Measurements from ENCODE around the gene PATL2.

The PATL2 gene

DNA sequence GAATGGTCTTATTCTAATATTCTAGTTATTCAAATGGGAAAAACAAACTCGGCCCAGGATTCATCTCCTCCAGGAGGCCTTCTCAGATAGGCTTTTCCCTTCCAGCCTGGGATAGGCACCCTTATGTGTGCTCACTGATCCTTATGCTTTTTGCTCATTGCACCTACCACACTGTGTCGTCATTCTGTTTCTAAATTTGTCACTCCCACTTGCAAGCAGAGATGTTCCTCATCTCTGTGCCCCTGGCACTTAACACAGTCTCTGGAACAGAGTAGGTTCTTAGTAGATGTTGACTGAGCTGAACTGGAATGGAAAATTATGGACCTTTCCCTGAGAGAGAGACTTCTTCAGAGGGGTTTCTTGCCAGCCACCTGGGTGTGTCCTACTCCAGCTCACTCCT is 28.9 kb downstream of the PATL2 start:
- H3K27me3 ChIP-seq (ENCODE audit: control insufficient read depth, insufficient read depth, low read length) = no peaks in the 10 kb centered on the region
- H3K4me3 ChIP-seq (ENCODE audit: low read depth, low read length) = no peak overlapping the region
- no peaks in the 10 kb centered on the region for H3K36me3 ChIP-seq (ENCODE audit: control insufficient read depth, insufficient read depth, low read length)
- H3K9ac ChIP-seq (ENCODE audit: low read length) = no peak overlapping the region
- peaks cover 20% of the 10 kb centered on the region for H3K4me1 ChIP-seq (ENCODE audit: control insufficient read depth, insufficient read depth, low read length)
- no peak overlapping the region for H3K27ac ChIP-seq (ENCODE audit: low read depth, low read length)
- H3K9me3 ChIP-seq (ENCODE audit: control insufficient read depth, insufficient read depth, low read depth, low read length) = no peaks in the 10 kb centered on the region

DNA sequence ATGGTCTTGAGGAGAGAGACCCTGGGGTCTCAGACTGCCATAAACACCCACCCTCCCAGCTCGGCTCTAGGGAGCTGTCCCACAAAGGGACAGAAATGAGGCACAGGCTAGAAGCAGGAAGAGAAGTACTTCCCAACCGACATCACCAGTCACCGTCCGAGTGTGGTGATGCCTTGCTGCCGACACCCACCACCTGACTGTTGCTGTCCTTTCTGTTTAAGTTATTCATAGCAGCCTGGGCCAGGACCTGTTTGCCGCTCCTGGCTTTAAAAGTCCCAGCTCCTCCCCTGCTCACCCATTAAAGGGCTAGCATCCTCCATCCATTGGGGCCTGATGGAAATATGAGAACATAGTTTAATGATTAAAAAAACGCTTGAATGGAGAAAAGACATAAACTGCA is 34.4 kb downstream of the PATL2 start:
- H3K27me3 ChIP-seq (ENCODE audit: control insufficient read depth, insufficient read depth, low read length) = no peaks in the 10 kb centered on the region
- no peak overlapping the region for H3K9ac ChIP-seq (ENCODE audit: low read length)
- H3K4me3 ChIP-seq (ENCODE audit: low read depth, low read length) = no peak overlapping the region
- no peaks in the 10 kb centered on the region for H3K36me3 ChIP-seq (ENCODE audit: control insufficient read depth, insufficient read depth, low read length)
- no peaks in the 10 kb centered on the region for H3K9me3 ChIP-seq (ENCODE audit: control insufficient read depth, insufficient read depth, low read depth, low read length)
- no peak overlapping the region for H3K27ac ChIP-seq (ENCODE audit: low read depth, low read length)
- H3K4me1 ChIP-seq (ENCODE audit: control insufficient read depth, insufficient read depth, low read length) = peaks cover under 1% of the 10 kb centered on the region; the same call in 1 of the 2 replicates

DNA sequence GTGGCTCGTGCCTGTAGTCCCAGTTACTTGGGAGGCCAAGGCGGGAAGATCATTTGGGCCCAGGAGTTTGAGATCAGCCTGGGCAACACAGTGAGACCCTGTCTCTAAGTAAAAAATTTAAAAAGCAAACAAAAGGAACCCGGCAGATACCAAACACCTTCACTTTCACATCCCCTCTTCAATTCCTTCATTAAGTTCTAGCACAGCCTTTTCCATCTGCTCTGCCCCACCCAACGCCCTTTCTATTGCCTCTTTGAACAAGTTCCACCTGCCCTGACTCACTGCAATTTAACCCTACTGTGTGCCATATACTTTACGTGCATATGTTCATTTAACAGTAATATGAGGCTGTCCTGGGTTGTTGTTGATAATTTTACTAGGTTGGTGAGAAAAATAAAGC is 35.2 kb downstream of the PATL2 start:
- no peaks in the 10 kb centered on the region for H3K36me3 ChIP-seq (ENCODE audit: control insufficient read depth, insufficient read depth, low read length)
- H3K9ac ChIP-seq (ENCODE audit: low read length) = no peak overlapping the region
- no peaks in the 10 kb centered on the region for H3K27me3 ChIP-seq (ENCODE audit: control insufficient read depth, insufficient read depth, low read length)
- no peaks in the 10 kb centered on the region for H3K9me3 ChIP-seq (ENCODE audit: control insufficient read depth, insufficient read depth, low read depth, low read length)
- H3K4me3 ChIP-seq (ENCODE audit: low read depth, low read length) = no peak overlapping the region
- H3K27ac ChIP-seq (ENCODE audit: low read depth, low read length) = no peak overlapping the region
- no peaks in the 10 kb centered on the region for H3K4me1 ChIP-seq (ENCODE audit: control insufficient read depth, insufficient read depth, low read length)

DNA sequence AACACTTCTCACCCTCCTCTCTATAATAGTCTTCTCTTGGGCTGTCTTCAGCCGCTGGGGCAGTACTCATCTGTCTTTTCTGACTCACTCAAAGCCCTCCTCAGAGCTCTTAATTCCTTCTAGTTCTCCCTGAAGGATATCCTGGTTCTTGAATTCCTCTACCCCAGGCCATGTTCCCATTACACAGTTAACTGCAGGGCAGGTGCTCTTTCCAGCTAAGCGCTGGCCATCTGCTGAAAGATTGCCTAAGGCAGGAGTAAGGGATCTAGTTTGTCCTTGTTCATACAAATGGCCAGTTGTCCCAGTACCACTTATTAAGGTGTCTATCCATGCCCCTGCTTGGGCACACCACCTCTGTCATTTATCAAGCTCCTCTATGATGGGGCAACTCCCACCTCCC is 37.5 kb downstream of the PATL2 start:
- Histone ChIP-seq H3K4me3 (ENCODE audit: low read depth, low read length) (no peak overlapping the region), H3K9me3 (ENCODE audit: control insufficient read depth, insufficient read depth, low read depth, low read length) (no peaks in the 10 kb centered on the region), H3K27me3 (ENCODE audit: control insufficient read depth, insufficient read depth, low read length) (no peaks in the 10 kb centered on the region; the same call in 1 of the 2 replicates), H3K9ac (ENCODE audit: low read length) (no peak overlapping the region), H3K4me1 (ENCODE audit: control insufficient read depth, insufficient read depth, low read length) (no peaks in the 10 kb centered on the region), H3K27ac (ENCODE audit: low read depth, low read length) (no peak overlapping the region), H3K36me3 (ENCODE audit: control insufficient read depth, insufficient read depth, low read length) (no peaks in the 10 kb centered on the region)

DNA sequence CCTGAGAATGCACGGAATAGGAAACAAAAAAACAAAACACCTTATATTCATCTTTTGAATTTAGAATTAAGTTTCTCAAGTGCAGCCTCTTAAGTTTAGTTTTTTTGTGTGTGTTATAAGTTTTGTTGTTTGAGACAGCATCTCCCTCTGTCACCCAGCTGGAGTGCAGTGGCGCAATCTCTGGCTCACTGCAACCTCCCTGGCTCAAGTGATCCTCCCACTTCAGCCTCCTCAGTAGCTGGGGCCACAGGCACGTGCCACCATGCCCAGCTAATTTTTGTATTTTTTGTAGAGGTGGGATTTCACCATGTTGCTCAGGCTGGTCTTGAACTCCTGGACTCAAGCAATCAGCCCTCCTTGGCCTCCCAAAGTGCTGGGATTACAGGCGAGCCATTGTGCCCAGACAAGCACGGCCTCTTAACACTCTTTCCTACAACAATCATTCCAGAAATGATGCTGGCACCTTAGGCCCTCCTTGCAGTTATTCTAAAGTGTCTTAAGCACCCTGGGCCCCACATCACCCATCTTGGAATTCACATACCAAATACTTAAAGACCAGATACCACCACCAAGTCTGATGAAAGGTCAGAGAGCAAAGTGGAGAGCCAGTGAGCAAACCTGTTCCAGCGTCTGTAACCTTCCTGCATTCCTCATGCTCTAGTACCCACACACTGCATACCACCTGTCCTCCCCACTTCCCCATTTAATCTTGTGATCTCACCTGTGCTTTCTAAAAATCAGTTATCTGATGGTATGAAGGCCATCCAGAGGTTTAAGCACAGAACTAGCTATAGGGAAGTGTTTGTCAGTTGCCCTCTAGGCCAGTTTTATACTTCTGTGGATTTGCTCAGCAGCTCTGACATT is 40.8 kb downstream of the PATL2 start:
- H3K4me1 ChIP-seq (ENCODE audit: control insufficient read depth, insufficient read depth, low read length) = no peaks in the 10 kb centered on the region
- no peak overlapping the region for H3K4me3 ChIP-seq (ENCODE audit: low read depth, low read length)
- no peaks in the 10 kb centered on the region for H3K36me3 ChIP-seq (ENCODE audit: control insufficient read depth, insufficient read depth, low read length)
- H3K9ac ChIP-seq (ENCODE audit: low read length) = no peak overlapping the region
- H3K27me3 ChIP-seq (ENCODE audit: control insufficient read depth, insufficient read depth, low read length) = no peaks in the 10 kb centered on the region; the same call in 1 of the 2 replicates
- H3K27ac ChIP-seq (ENCODE audit: low read depth, low read length) = no peak overlapping the region
- no peaks in the 10 kb centered on the region for H3K9me3 ChIP-seq (ENCODE audit: control insufficient read depth, insufficient read depth, low read depth, low read length)

- Histone ChIP-seq H3K36me3 (ENCODE audit: control insufficient read depth, insufficient read depth, low read length) (no peaks in the 10 kb centered on the region), H3K4me1 (ENCODE audit: control insufficient read depth, insufficient read depth, low read length) (peaks cover under 1% of the 10 kb centered on the region; the same call in 1 of the 2 replicates), H3K9ac (ENCODE audit: low read length) (no peak overlapping the region), H3K9me3 (ENCODE audit: control insufficient read depth, insufficient read depth, low read depth, low read length) (no peaks in the 10 kb centered on the region), H3K27me3 (ENCODE audit: control insufficient read depth, insufficient read depth, low read length) (no peaks in the 10 kb centered on the region; the same call in 1 of the 2 replicates), H3K4me3 (ENCODE audit: low read depth, low read length) (no peak overlapping the region), H3K27ac (ENCODE audit: low read depth, low read length) (no peak overlapping the region)
Observed at GRCh38 chr15:44668921-44669320, 42.2 kb downstream of the PATL2 start.

DNA sequence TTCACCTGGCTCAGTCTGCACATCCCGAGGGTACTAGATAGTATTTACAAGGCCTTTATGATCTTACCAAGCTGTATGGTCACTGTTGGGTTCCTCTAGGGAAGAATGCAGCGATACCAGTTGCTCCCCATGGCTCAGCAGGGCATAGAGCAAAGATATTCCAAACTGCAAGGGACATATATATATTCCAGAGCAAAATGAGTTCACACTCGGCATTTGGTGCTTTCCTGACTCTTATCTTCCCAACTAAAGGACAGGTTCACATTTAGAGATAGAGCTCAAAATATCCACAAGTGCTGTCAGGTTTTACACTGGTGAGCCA is 44.1 kb downstream of the PATL2 start:
- no peaks in the 10 kb centered on the region for H3K9me3 ChIP-seq (ENCODE audit: control insufficient read depth, insufficient read depth, low read depth, low read length)
- H3K27me3 ChIP-seq (ENCODE audit: control insufficient read depth, insufficient read depth, low read length) = no peaks in the 10 kb centered on the region; the same call in 1 of the 2 replicates
- peaks cover 3% of the 10 kb centered on the region; the same call in 1 of the 2 replicates for H3K4me1 ChIP-seq (ENCODE audit: control insufficient read depth, insufficient read depth, low read length)
- H3K36me3 ChIP-seq (ENCODE audit: control insufficient read depth, insufficient read depth, low read length) = no peaks in the 10 kb centered on the region
- H3K9ac ChIP-seq (ENCODE audit: low read length) = no peak overlapping the region
- H3K27ac ChIP-seq (ENCODE audit: low read depth, low read length) = no peak overlapping the region
- H3K4me3 ChIP-seq (ENCODE audit: low read depth, low read length) = no peak overlapping the region

- Histone ChIP-seq H3K9ac (ENCODE audit: low read length) (no peak overlapping the region), H3K36me3 (ENCODE audit: control insufficient read depth, insufficient read depth, low read length) (no peaks in the 10 kb centered on the region), H3K9me3 (ENCODE audit: control insufficient read depth, insufficient read depth, low read depth, low read length) (no peaks in the 10 kb centered on the region), H3K4me1 (ENCODE audit: control insufficient read depth, insufficient read depth, low read length) (peaks cover 3% of the 10 kb centered on the region; the same call in 1 of the 2 replicates), H3K27ac (ENCODE audit: low read depth, low read length) (no peak overlapping the region), H3K4me3 (ENCODE audit: low read depth, low read length) (no peak overlapping the region), H3K27me3 (ENCODE audit: control insufficient read depth, insufficient read depth, low read length) (no peaks in the 10 kb centered on the region; the same call in 1 of the 2 replicates)
Observed at GRCh38 chr15:44666210-44667038, 44.7 kb downstream of the PATL2 start.

GRCh38 chr15:44663410-44664308 is 47.5 kb downstream of the PATL2 start, which contains the start of gene SPG11:
TSS of gene SPG11 (minus strand) at chr15:44663662. CDS start at chr15:44663647, 15 bp downstream.
- Histone ChIP-seq H3K9me3 (ENCODE audit: control insufficient read depth, insufficient read depth, low read depth, low read length) (no peaks in the 10 kb centered on the region), H3K27me3 (ENCODE audit: control insufficient read depth, insufficient read depth, low read length) (no peaks in the 10 kb centered on the region), H3K27ac (ENCODE audit: low read depth, low read length) (peak within 1 kb of the TSS; percentile 71; the same call in 1 of the 2 replicates), H3K4me3 (ENCODE audit: low read depth, low read length) (peak within 1 kb of the TSS; percentile 80), H3K36me3 (ENCODE audit: control insufficient read depth, insufficient read depth, low read length) (peaks cover 12% of the 10 kb centered on the region), H3K4me1 (ENCODE audit: control insufficient read depth, insufficient read depth, low read length) (peaks cover 3% of the 10 kb centered on the region; the same call in 1 of the 2 replicates), H3K9ac (ENCODE audit: low read length) (peak within 1 kb of the TSS; percentile 80)

Measured in HUES6 (cell line).